Measurements from ENCODE around the gene NHS. TPM values are rescaled to one million over a fixed set of nuclear protein-coding genes. Genes with fewer than 3 reads are reported as not detected.
A peak's percentile ranks its signal among the peaks of the same experiment; 100 is the strongest.

Gene NHS
- total and polyA plus RNA-seq, 2 of the 4 experiments (the other 2 are of a cell fraction) = 0.36 to 0.90 TPM

- no peaks in the 10 kb centered on the region; the same call in 1 of the 2 replicates for H4K20me1 ChIP-seq (ENCODE audit: insufficient read depth, low read length)
- DNase-seq = no peak
- H2AK5ac ChIP-seq (ENCODE audit: low read depth, low read length) = no peak overlapping the region
- H3K4ac ChIP-seq (ENCODE audit: low read depth, low read length) = no peak overlapping the region
- H4K91ac ChIP-seq (ENCODE audit: insufficient read depth, low read depth, low read length) = no peak overlapping the region
- H2AK9ac ChIP-seq (replicated peaks; ENCODE audit: low read depth, low read length, poor library complexity) = no peak overlapping the region
- no peak overlapping the region for H2BK5ac ChIP-seq (ENCODE audit: low read depth, low read length, poor library complexity, severe bottlenecking)
- no peak overlapping the region for H3K18ac ChIP-seq (ENCODE audit: low read depth, low read length)
- H2BK20ac ChIP-seq (ENCODE audit: low read depth, low read length) = no peak overlapping the region
- ATAC-seq (ENCODE audit: low read depth) = peak; percentile 42
- H3K27me3 ChIP-seq (ENCODE audit: control insufficient read depth, insufficient read depth, low read length) = no peaks in the 10 kb centered on the region; the same call in 1 of the 2 replicates
- H4K8ac ChIP-seq (ENCODE audit: low read depth in 2 of 2, low read length in 2 of 2) = no peak overlapping the region
- dilution Hi-C loops (cut with HindIII; ENCODE audit: low sequenced_read_pairs, unreplicated experiment) = no loop called here
- H2AFZ ChIP-seq (replicated peaks; ENCODE audit: low read length, poor library complexity) = no peak overlapping the region
- no peak overlapping the region for H2BK120ac ChIP-seq (ENCODE audit: low read depth, low read length)
- no peak overlapping the region for H3K56ac ChIP-seq (ENCODE audit: extremely low read depth, insufficient read depth, low read length)
- H3K14ac ChIP-seq (replicated peaks; ENCODE audit: low read depth, low read length) = no peak overlapping the region
- H3K4me2 ChIP-seq (ENCODE audit: low read depth, low read length) = no peak overlapping the region
- no peaks in the 10 kb centered on the region for H3K9me1 ChIP-seq (ENCODE audit: insufficient read depth, low read length)
- H3K36me3 ChIP-seq (ENCODE audit: control insufficient read depth, insufficient read depth, low read length) = no peaks in the 10 kb centered on the region
- ChIA-PET CTCF (no interaction called here), POLR2A (ENCODE audit: unreplicated experiment) (no interaction called here)
- no CpG with 5 or more reads among the region's 1 CpG for WGBS, 2 experiments (ENCODE audit: extremely low coverage in 2 of 2, insufficient read length in 1 of 2)
- H3K23ac ChIP-seq (ENCODE audit: low read depth, low read length) = no peak overlapping the region
- no peaks in the 10 kb centered on the region for H3K9me3 ChIP-seq (ENCODE audit: control insufficient read depth, insufficient read depth, low read length)
- H3K79me1 ChIP-seq (ENCODE audit: low read depth in 1 of 2, low read length in 2 of 2) = 0 out of 4 replicates have a peak, but pooled peaks cover 0 to 3% of the 10 kb centered on the region in 2 experiments
- intact Hi-C loops (cut with micrococcal nuclease) = no loop called here
- TF ChIP-seq MXI1 (IDR thresholded peaks at IDR 0.05; ENCODE audit: borderline replicate concordance, low read depth, low read length) (no peak), CEBPB (IDR thresholded peaks at IDR 0.05; ENCODE audit: low read depth, low read length) (no peak), NFE2L2 (IDR thresholded peaks at IDR 0.05; ENCODE audit: low read depth, low read length) (no peak), MAFK (IDR thresholded peaks at IDR 0.05; ENCODE audit: low read depth, low read length) (no peak), RFX5 (IDR thresholded peaks at IDR 0.05; ENCODE audit: low read depth, low read length) (no peak), POLR2A (IDR thresholded peaks at IDR 0.05; ENCODE audit: low read depth, low read length) (no peak), USF2 (IDR thresholded peaks at IDR 0.05; ENCODE audit: low read depth, low read length) (no peak)
- peaks cover 3% of the 10 kb centered on the region; the same call in 1 of the 2 replicates for H3K4me1 ChIP-seq (ENCODE audit: control insufficient read depth, insufficient read depth, low read length)
- no peak overlapping the region for H3K4me3 ChIP-seq (ENCODE audit: insufficient read depth, low read depth, low read length)
- H4K5ac ChIP-seq (ENCODE audit: low read depth, low read length) = no peak overlapping the region
- in situ Hi-C loops (cut with MboI; ENCODE audit: low sequenced_read_pairs) = no loop called here
- BruUV-seq (replicated peaks) = no TSS peak
- no peak overlapping the region for H3K9ac ChIP-seq (ENCODE audit: low read depth, low read length)
- no peak overlapping the region for H2BK15ac ChIP-seq (ENCODE audit: low read depth, low read length)
- no peak overlapping the region for H3K27ac ChIP-seq (ENCODE audit: insufficient read depth, low read length)
Observed at GRCh38 chrX:17431171-17431570, 56.2 kb downstream of the NHS start.
